ENCODE data around the gene WDR70.
"Not testable (repeated sequence)": the region's sequence is repeated elsewhere in the genome, so short reads cannot be mapped to it uniquely, and the experiment has no call there.

WDR70 gene

DNA sequence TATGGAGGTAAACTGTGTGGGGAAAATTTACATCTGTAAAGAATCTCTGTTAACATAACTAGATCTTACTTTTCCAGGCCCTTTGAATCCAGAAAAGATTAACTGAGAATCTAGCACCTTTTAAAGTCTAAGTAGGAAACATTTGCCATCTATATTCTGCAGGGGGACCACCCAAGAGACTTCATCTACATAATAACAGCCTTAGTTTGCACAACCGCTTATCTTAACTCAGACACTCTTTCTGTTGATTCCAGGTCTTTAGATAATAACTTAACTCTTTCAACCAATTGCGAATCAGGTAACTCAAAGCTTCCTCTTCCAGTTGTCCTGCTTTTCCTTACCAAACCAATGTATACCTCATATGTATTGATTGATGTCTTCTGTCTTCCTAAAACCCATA lies 407.3 kb downstream of the WDR70 start:
- H3K27me3 Mint-ChIP-seq (ENCODE audit: low read depth): no peaks in the 10 kb centered on the region
- H3K27ac Mint-ChIP-seq: no peak overlapping the region
- no peaks in the 10 kb centered on the region for H3K4me1 Mint-ChIP-seq
- TF ChIP-seq, protein P1, sequence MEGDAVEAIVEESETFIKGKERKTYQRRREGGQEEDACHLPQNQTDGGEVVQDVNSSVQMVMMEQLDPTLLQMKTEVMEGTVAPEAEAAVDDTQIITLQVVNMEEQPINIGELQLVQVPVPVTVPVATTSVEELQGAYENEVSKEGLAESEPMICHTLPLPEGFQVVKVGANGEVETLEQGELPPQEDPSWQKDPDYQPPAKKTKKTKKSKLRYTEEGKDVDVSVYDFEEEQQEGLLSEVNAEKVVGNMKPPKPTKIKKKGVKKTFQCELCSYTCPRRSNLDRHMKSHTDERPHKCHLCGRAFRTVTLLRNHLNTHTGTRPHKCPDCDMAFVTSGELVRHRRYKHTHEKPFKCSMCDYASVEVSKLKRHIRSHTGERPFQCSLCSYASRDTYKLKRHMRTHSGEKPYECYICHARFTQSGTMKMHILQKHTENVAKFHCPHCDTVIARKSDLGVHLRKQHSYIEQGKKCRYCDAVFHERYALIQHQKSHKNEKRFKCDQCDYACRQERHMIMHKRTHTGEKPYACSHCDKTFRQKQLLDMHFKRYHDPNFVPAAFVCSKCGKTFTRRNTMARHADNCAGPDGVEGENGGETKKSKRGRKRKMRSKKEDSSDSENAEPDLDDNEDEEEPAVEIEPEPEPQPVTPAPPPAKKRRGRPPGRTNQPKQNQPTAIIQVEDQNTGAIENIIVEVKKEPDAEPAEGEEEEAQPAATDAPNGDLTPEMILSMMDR (IDR thresholded peaks at IDR 0.05; ENCODE audit: unreplicated experiment in 3 of 3): no peak
- no peak overlapping the region for H3K4me3 Mint-ChIP-seq
- no peaks in the 10 kb centered on the region for H3K36me3 Mint-ChIP-seq (ENCODE audit: low read depth)
- H3K9me3 Mint-ChIP-seq: peaks cover 12% of the 10 kb centered on the region

GRCh38 chr5:37786862-37787519 lies 407.9 kb downstream of the WDR70 start:
- Mint-ChIP-seq H3K36me3 (ENCODE audit: low read depth) (no peaks in the 10 kb centered on the region), H3K4me1 (no peaks in the 10 kb centered on the region), H3K27me3 (ENCODE audit: low read depth) (no peaks in the 10 kb centered on the region), H3K9me3 (peaks cover 16% of the 10 kb centered on the region), H3K27ac (no peak overlapping the region), H3K4me3 (no peak overlapping the region)
- TF ChIP-seq, protein P1 (IDR thresholded peaks at IDR 0.05; ENCODE audit: unreplicated experiment in 3 of 3): no peak

DNA sequence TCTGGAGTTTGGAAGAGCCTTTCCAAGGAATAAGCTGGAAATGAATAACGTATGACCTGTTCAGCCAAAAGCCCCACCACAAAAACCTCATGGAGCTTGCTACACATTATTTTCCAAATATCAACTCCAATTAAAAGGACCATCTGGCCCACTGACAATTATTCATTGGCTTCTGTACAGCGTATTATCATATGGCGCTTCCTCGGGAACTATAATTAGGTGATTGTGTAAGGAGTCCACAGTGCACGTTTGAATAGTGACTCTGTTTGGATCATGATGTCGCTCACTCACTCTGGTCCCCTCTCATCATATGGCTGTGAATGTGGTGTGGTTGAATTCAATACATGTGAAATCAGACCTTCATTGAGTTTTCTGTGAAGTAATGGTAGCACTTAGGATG lies 408.6 kb downstream of the WDR70 start:
- Mint-ChIP-seq H3K4me1 (no peaks in the 10 kb centered on the region), H3K27ac (no peak overlapping the region), H3K27me3 (ENCODE audit: low read depth) (no peaks in the 10 kb centered on the region), H3K9me3 (peaks cover 19% of the 10 kb centered on the region), H3K36me3 (ENCODE audit: low read depth) (no peaks in the 10 kb centered on the region), H3K4me3 (no peak overlapping the region)
- TF ChIP-seq, protein P1 (IDR thresholded peaks at IDR 0.05; ENCODE audit: unreplicated experiment in 3 of 3): no peak

GRCh38 chr5:37789991-37790390 lies 410.9 kb downstream of the WDR70 start:
- no peak overlapping the region for H3K4me3 Mint-ChIP-seq
- TF ChIP-seq, protein P1 (IDR thresholded peaks at IDR 0.05; ENCODE audit: unreplicated experiment in 3 of 3): no peak
- peaks cover 34% of the 10 kb centered on the region for H3K9me3 Mint-ChIP-seq
- no peaks in the 10 kb centered on the region for H3K27me3 Mint-ChIP-seq (ENCODE audit: low read depth)
- no peak overlapping the region for H3K27ac Mint-ChIP-seq
- no peaks in the 10 kb centered on the region for H3K4me1 Mint-ChIP-seq
- H3K36me3 Mint-ChIP-seq (ENCODE audit: low read depth): peaks cover 5% of the 10 kb centered on the region

GRCh38 chr5:37791321-37791720 lies 412.2 kb downstream of the WDR70 start:
- Mint-ChIP-seq H3K4me1 (no peaks in the 10 kb centered on the region), H3K4me3 (no peak overlapping the region), H3K27ac (no peak overlapping the region), H3K27me3 (ENCODE audit: low read depth) (no peaks in the 10 kb centered on the region), H3K36me3 (ENCODE audit: low read depth) (peaks cover 9% of the 10 kb centered on the region), H3K9me3 (peaks cover 40% of the 10 kb centered on the region)
- TF ChIP-seq, protein P1 (IDR thresholded peaks at IDR 0.05; ENCODE audit: unreplicated experiment in 3 of 3): no peak

DNA sequence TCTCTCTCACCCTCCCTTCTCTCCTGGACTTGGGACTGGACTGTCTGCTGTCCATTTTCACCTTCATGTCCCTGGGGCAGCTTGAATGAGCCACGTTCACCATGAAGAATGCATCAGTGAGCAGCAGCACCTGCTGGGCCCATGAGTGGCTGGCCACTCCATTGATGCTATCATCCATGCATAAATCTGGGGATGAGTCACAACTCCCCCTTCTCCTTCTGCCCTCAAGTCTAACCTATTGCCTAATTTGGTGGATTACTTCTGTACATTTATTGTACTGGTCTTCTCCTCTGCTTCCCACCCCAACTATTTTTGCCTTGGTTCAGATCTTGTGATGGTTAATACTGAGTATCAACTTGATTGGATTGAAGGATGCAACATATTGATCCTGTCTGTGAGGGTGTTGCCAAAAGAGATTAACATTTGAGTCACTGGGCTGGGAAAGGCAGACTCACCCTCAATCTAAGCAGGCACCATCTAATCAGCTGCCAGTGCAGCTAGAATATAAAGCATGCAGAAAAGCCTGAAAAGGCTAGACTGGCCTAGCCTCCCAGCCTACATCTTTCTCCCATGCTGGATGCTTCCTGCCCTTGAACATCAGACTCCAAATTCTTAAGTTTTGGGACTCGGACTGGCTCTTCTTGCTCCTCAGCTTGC lies 414.0 kb downstream of the WDR70 start:
- Mint-ChIP-seq H3K9me3 (peaks cover 47% of the 10 kb centered on the region), H3K27me3 (ENCODE audit: low read depth) (peaks cover 3% of the 10 kb centered on the region), H3K36me3 (ENCODE audit: low read depth) (peaks cover 9% of the 10 kb centered on the region), H3K4me3 (no peak overlapping the region), H3K4me1 (no peaks in the 10 kb centered on the region), H3K27ac (no peak overlapping the region)
- TF ChIP-seq, protein P1 (IDR thresholded peaks at IDR 0.05; ENCODE audit: unreplicated experiment in 3 of 3): no peak

- H3K4me3 Mint-ChIP-seq; H3K27ac Mint-ChIP-seq; H3K27me3 Mint-ChIP-seq (ENCODE audit: low read depth); H3K4me1 Mint-ChIP-seq; H3K36me3 Mint-ChIP-seq (ENCODE audit: low read depth): not testable (repeated sequence)
- H3K9me3 Mint-ChIP-seq: peaks cover 48% of the 10 kb centered on the region
These were observed 416.2 kb downstream of the WDR70 start for GRCh38 chr5:37795292-37795691.

DNA sequence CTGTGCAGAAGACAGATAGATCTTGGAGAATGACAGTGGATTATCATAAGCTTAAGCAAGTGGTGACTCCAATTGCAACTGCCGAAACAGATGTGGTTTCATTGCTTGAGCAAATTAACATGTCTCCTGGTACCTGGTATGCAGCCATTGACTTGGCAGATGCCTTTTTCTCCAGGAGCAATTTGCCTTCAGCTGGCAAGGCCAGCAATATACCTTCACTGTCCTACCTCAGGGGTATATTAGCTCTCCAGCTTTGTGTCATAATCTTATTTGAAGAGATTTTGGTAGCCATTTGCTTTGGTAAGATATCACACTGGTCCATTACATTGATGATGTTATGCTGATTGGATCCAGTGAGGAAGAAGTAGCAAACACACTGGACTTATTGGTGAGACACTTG lies 417.3 kb downstream of the WDR70 start:
- H3K4me1 Mint-ChIP-seq; H3K4me3 Mint-ChIP-seq; H3K36me3 Mint-ChIP-seq (ENCODE audit: low read depth); H3K27ac Mint-ChIP-seq; H3K27me3 Mint-ChIP-seq (ENCODE audit: low read depth): not testable (repeated sequence)
- H3K9me3 Mint-ChIP-seq: peaks cover 45% of the 10 kb centered on the region

Measured in nephron (organoid).